ENCODE results near the gene VEZT. TPM values are rescaled to one million over a fixed set of nuclear protein-coding genes. Genes with fewer than 3 reads are reported as not detected.

VEZT gene
- total RNA-seq, 3 donors from 2014 or later, result 58.4 to 72.8 (median 61.6) TPM

GRCh38 chr12:95214466-95214865 is 3.1 kb upstream of the VEZT start:
- TF ChIP-seq CTCF (IDR thresholded peaks at IDR 0.05), result no peak
- Histone ChIP-seq H3K4me3 (no peak overlapping the region), H3K36me3 (ENCODE audit: low read depth) (no peaks in the 10 kb centered on the region), H3K9me3 (no peaks in the 10 kb centered on the region), H3K4me1 (ENCODE audit: low read depth) (peaks cover 4% of the 10 kb centered on the region)
- DNase-seq (no peak), ATAC-seq (no peak)
- intact Hi-C loops (cut with DNase I, micrococcal nuclease), result no loop called here

- no peaks in the 10 kb centered on the region for H3K9me3 ChIP-seq
- TF ChIP-seq CTCF (IDR thresholded peaks at IDR 0.05), result no peak
- no peak for ATAC-seq
- peaks cover 10% of the 10 kb centered on the region for H3K4me1 ChIP-seq (ENCODE audit: low read depth)
- no peak overlapping the region for H3K4me3 ChIP-seq
- intact Hi-C loops (cut with DNase I, micrococcal nuclease), result no loop called here
- no peaks in the 10 kb centered on the region for H3K36me3 ChIP-seq (ENCODE audit: low read depth)
- DNase-seq, result no peak
These were observed 1.7 kb upstream of the VEZT start for GRCh38 chr12:95215949-95216348.

- Histone ChIP-seq H3K4me1 (ENCODE audit: low read depth) (peaks cover 10% of the 10 kb centered on the region), H3K36me3 (ENCODE audit: low read depth) (no peaks in the 10 kb centered on the region), H3K9me3 (no peaks in the 10 kb centered on the region), H3K4me3 (peak overlapping the region; percentile 71)
- ATAC-seq (peak; percentile 28), DNase-seq (no peak)
- intact Hi-C loops (cut with DNase I, micrococcal nuclease), result no loop called here
- no peak for TF ChIP-seq CTCF (IDR thresholded peaks at IDR 0.05)
These were observed 763 bp upstream of the VEZT start for GRCh38 chr12:95216711-95217376.

- H3K4me1 ChIP-seq (ENCODE audit: low read depth), result peaks cover 10% of the 10 kb centered on the region
- peak in 2 of 3 donors; percentile 44 to 80 for DNase-seq
- no peak for TF ChIP-seq CTCF (IDR thresholded peaks at IDR 0.05)
- H3K4me3 ChIP-seq, result peak overlapping the region; percentile 71
- no peaks in the 10 kb centered on the region for H3K9me3 ChIP-seq
- intact Hi-C loops (cut with DNase I, micrococcal nuclease), result no loop called here
- no peak for ATAC-seq
- no peaks in the 10 kb centered on the region for H3K36me3 ChIP-seq (ENCODE audit: low read depth)
These were observed 835 bp downstream of the VEZT start for GRCh38 chr12:95218150-95219133.

GRCh38 chr12:95220190-95220589 is 2.6 kb downstream of the VEZT start:
- Histone ChIP-seq H3K36me3 (ENCODE audit: low read depth) (no peaks in the 10 kb centered on the region), H3K4me3 (no peak overlapping the region), H3K9me3 (no peaks in the 10 kb centered on the region), H3K4me1 (ENCODE audit: low read depth) (peaks cover 10% of the 10 kb centered on the region)
- DNase-seq (no peak), ATAC-seq (no peak)
- intact Hi-C loops (cut with DNase I, micrococcal nuclease), result no loop called here
- TF ChIP-seq CTCF (IDR thresholded peaks at IDR 0.05), result no peak

All from mucosa of descending colon (tissue), 3 donors.